HepG2 (cell line): ENCODE results near the gene BABAM2. TPM values are rescaled to one million over a fixed set of nuclear protein-coding genes. Genes with fewer than 3 reads are reported as not detected.

Experiments
- CCDC6 ChIP-seq: sonication (generic); formaldehyde crosslinking; IDR thresholded peaks from 2 replicates; pipeline ENCODE4 v1.8.1; 2022; ENCODE audit warnings: mild to moderate bottlenecking, missing genetic modification reagents, moderate library complexity
- EEA1 ChIP-seq: sonication (generic); formaldehyde crosslinking; IDR thresholded peaks from 2 replicates; pipeline ENCODE4 v1.5.1; 2020; ENCODE audit warnings: mild to moderate bottlenecking, missing genetic modification reagents, borderline replicate concordance
- ETV5 ChIP-seq: IDR thresholded peaks from 2 replicates; pipeline ENCODE4 v1.6.1; 2018; ENCODE audit warnings: missing biosample characterization, missing genetic modification reagents, inconsistent platforms, borderline replicate concordance
- FOSL2 ChIP-seq: sonication (generic); formaldehyde crosslinking; IDR thresholded peaks from 2 replicates; pipeline ENCODE4 v1.4.0; 2020; ENCODE audit warnings: missing genetic modification reagents
- HES4 ChIP-seq: sonication (generic); formaldehyde crosslinking; IDR thresholded peaks from 2 replicates; pipeline ENCODE4 v1.9.0; 2021; ENCODE audit warnings: mild to moderate bottlenecking, missing genetic modification reagents, borderline replicate concordance
- ISL2 ChIP-seq: sonication (generic); formaldehyde crosslinking; IDR thresholded peaks from 2 replicates; pipeline ENCODE4 v1.5.0; 2020; ENCODE audit warnings: missing genetic modification reagents
- KDM5B ChIP-seq: sonication (generic); formaldehyde crosslinking; IDR thresholded peaks from 2 replicates; pipeline ENCODE4 v1.4.0; 2020; ENCODE audit warnings: missing genetic modification reagents, mild to moderate bottlenecking, borderline replicate concordance
- MIXL1 ChIP-seq: IDR thresholded peaks from 2 replicates; pipeline ENCODE4 v1.6.1; 2016
- MTA1 ChIP-seq: sonication (generic); formaldehyde crosslinking; IDR thresholded peaks from 2 replicates; pipeline ENCODE4 v1.4.0; 2020; ENCODE audit warnings: missing genetic modification reagents, mild to moderate bottlenecking, borderline replicate concordance
- NCOA1 ChIP-seq: sonication (generic); formaldehyde crosslinking; IDR thresholded peaks from 2 replicates; pipeline ENCODE4 v1.9.0; 2021; ENCODE audit warnings: missing genetic modification reagents
- NFIB ChIP-seq: sonication (generic); formaldehyde crosslinking; IDR thresholded peaks from 2 replicates; pipeline ENCODE4 v1.9.0; 2021; ENCODE audit warnings: missing genetic modification reagents, mild to moderate bottlenecking, borderline replicate concordance
- NR2F2 ChIP-seq: IDR thresholded peaks from 2 replicates; pipeline ENCODE4 v1.6.1; 2012; ENCODE audit warnings: low read depth, inconsistent platforms, borderline replicate concordance
- PATZ1 ChIP-seq: sonication (generic); formaldehyde crosslinking; IDR thresholded peaks from 2 replicates; pipeline ENCODE4 v1.4.0; 2020; ENCODE audit warnings: missing genetic modification reagents
- PHF5A ChIP-seq: IDR thresholded peaks from one replicate; pipeline ENCODE4 v1.6.1; 2018; ENCODE audit warnings: low read depth, missing genetic modification reagents; ENCODE audit not compliant: unreplicated experiment
- SAP130 ChIP-seq: IDR thresholded peaks from 2 replicates; pipeline ENCODE4 v1.6.1; 2016; ENCODE audit warnings: low read depth
- SOX13 ChIP-seq, 3 experiments: fragments of 450-650 bp in 1 of 3; sonication (generic) in 1 of 3; formaldehyde crosslinking in 1 of 3; IDR thresholded peaks in 2 of 3; conservative IDR thresholded peaks in 1 of 3; 2 replicates each; pipeline versions ENCODE4 v1.5.0 to v1.6.1; 2016 to 2020; ENCODE audit warnings: antibody characterized with exemption in 1 of 3, mild to moderate bottlenecking in 1 of 3, missing compliant biosample characterization in 1 of 3, missing genetic modification reagents in 1 of 3, moderate library complexity in 1 of 3
- SP140L ChIP-seq: sonication (generic); formaldehyde crosslinking; IDR thresholded peaks from 2 replicates; pipeline ENCODE4 v1.4.0; 2020; ENCODE audit warnings: missing genetic modification reagents, borderline replicate concordance
- THYN1 ChIP-seq: sonication (generic); formaldehyde crosslinking; IDR thresholded peaks from 2 replicates; pipeline ENCODE4 v1.8.1; 2023; ENCODE audit warnings: low read depth, mild to moderate bottlenecking, moderate library complexity, missing genetic modification reagents, borderline replicate concordance
- TRIM24 ChIP-seq: sonication (generic); formaldehyde crosslinking; IDR thresholded peaks from 2 replicates; pipeline ENCODE4 v1.8.0; 2022; ENCODE audit warnings: mild to moderate bottlenecking, missing genetic modification reagents
- ZNF260 ChIP-seq: sonication (generic); formaldehyde crosslinking; IDR thresholded peaks from 2 replicates; pipeline ENCODE4 v1.4.0; 2020; ENCODE audit warnings: missing genetic modification reagents, low read depth, mild to moderate bottlenecking, borderline replicate concordance
- ZNF432 ChIP-seq: sonication (generic); formaldehyde crosslinking; IDR thresholded peaks from 2 replicates; pipeline ENCODE4 v1.5.0; 2020; ENCODE audit warnings: missing genetic modification reagents, mild to moderate bottlenecking, borderline replicate concordance
- ZNF503 ChIP-seq: sonication (generic); formaldehyde crosslinking; IDR thresholded peaks from 2 replicates; pipeline ENCODE4 v1.4.0; 2020; ENCODE audit warnings: missing genetic modification reagents
- ZNF746 ChIP-seq: sonication (generic); formaldehyde crosslinking; IDR thresholded peaks from 2 replicates; pipeline ENCODE4 v1.8.0; 2022; ENCODE audit warnings: mild to moderate bottlenecking, missing genetic modification reagents
- ZNF784 ChIP-seq: sonication (generic); formaldehyde crosslinking; IDR thresholded peaks from 2 replicates; pipeline ENCODE4 v1.5.1; 2020; ENCODE audit warnings: missing genetic modification reagents, mild to moderate bottlenecking, borderline replicate concordance
- ZNF839 ChIP-seq: sonication (generic); formaldehyde crosslinking; IDR thresholded peaks from 2 replicates; pipeline ENCODE4 v1.4.0; 2020; ENCODE audit warnings: missing genetic modification reagents, mild to moderate bottlenecking, borderline replicate concordance
- ZSCAN31 ChIP-seq: sonication (generic); formaldehyde crosslinking; IDR thresholded peaks from 2 replicates; pipeline ENCODE4 v1.5.0; 2020; ENCODE audit warnings: low read depth, mild to moderate bottlenecking, missing genetic modification reagents
- polyA plus RNA-seq, 8 experiments: library from polyadenylated mRNA; depleted of rRNA in 3 of 8; stranded (reverse) in 7 of 8; unstranded in 1 of 8; fragments of >200 nt; fragmentation: Illumina TruSeq in 4 of 8; extraction: Trizol in 4 of 8; gene quantifications; 2 replicates each; pipeline versions ENCODE4 v1.2.1 to v1.2.3, GENCODE V29; 2011 to 2016; ENCODE audit warnings: low read depth in 4 of 8, missing spikeins in 1 of 8, mixed read lengths in 1 of 8; ENCODE audit not compliant: insufficient read depth in 1 of 8
- total RNA-seq, 5 experiments: library from RNA; depleted of rRNA; stranded (reverse); fragments of >200 nt; fragmentation: Illumina TruSeq; extraction: Trizol; gene quantifications; 2 replicates each; pipeline ENCODE4 v1.2.3, GENCODE V29; 2016; ENCODE audit warnings: low read depth in 1 of 5

BABAM2 gene
- total and polyA plus RNA-seq, 2 of the 13 experiments (the other 11 are each of a cell fraction or from before 2014, with no cell fraction given) = 24.9 to 28.0 TPM

- TF ChIP-seq SOX13 (IDR thresholded peaks at IDR 0.05) (no peak), SOX13 (CRISPR knock-in tag; conservative IDR thresholded peaks at IDR 0.05 in 1 of 2, IDR thresholded peaks at IDR 0.05 in 1 of 2) (no peak), SAP130 (CRISPR knock-in tag) (peak; percentile 70), SP140L (CRISPR knock-in tag) (no peak), ZSCAN31 (CRISPR knock-in tag) (no peak), KDM5B (CRISPR knock-in tag) (no peak), ZNF839 (CRISPR knock-in tag) (no peak), FOSL2 (CRISPR knock-in tag) (peak; percentile 72), ZNF432 (no peak), PATZ1 (CRISPR knock-in tag) (no peak), TRIM24 (CRISPR knock-in tag) (no peak), NR2F2 (0 out of 2 replicates have a peak, but pooled peaks have one; percentile 51), ZNF746 (CRISPR knock-in tag) (no peak), HES4 (CRISPR knock-in tag) (no peak), ISL2 (CRISPR knock-in tag) (0 out of 2 replicates have a peak, but pooled peaks have one; percentile 35), PHF5A (CRISPR knock-in tag) (no peak), ETV5 (CRISPR knock-in tag) (peak; percentile 91; the same call in 1 of the 2 replicates), NFIB (no peak), ZNF503 (CRISPR knock-in tag) (no peak), MTA1 (CRISPR knock-in tag) (no peak), NCOA1 (CRISPR knock-in tag) (peak; percentile 67; the same call in 1 of the 2 replicates), CCDC6 (CRISPR knock-in tag) (no peak), MIXL1 (CRISPR knock-in tag) (peak; percentile 88), ZNF260 (CRISPR knock-in tag) (no peak), THYN1 (CRISPR knock-in tag) (no peak), EEA1 (no peak), ZNF784 (no peak)
Observed at GRCh38 chr2:27916293-27916995, 25.9 kb downstream of the BABAM2 start (continued).
